T-helper 1 cell treated with Interleukin-12 subunit alpha and Interleukin-12 subunit beta and Interleukin-4 antibody, amounts not matched to agents 30 μg/mL and 1 μg/mL, for 36 hours (primary cell): ENCODE data around the gene MAGEA11.
"Not testable (repeated sequence)": the region's sequence is repeated elsewhere in the genome, so short reads cannot be mapped to it uniquely, and the experiment has no call there.

Experiments used
- H3K27ac Mint-ChIP-seq: one replicate; pipeline ENCODE4 v1.8.0; 2021; ENCODE audit warnings: mild to moderate bottlenecking, mixed read lengths
- H3K27me3 Mint-ChIP-seq: one replicate; pipeline ENCODE4 v1.8.0; 2021; ENCODE audit warnings: low read depth, mixed read lengths
- H3K36me3 Mint-ChIP-seq: one replicate; pipeline ENCODE4 v1.8.0; 2021; ENCODE audit warnings: low read depth, mixed read lengths
- H3K4me1 Mint-ChIP-seq: one replicate; pipeline ENCODE4 v1.8.0; 2021; ENCODE audit warnings: low read depth, mixed read lengths
- H3K4me3 Mint-ChIP-seq: one replicate; pipeline ENCODE4 v1.8.0; 2021; ENCODE audit warnings: mild to moderate bottlenecking, moderate library complexity, mixed read lengths
- H3K9me3 Mint-ChIP-seq: one replicate; pipeline ENCODE4 v1.8.0; 2021; ENCODE audit warnings: mixed read lengths

MAGEA11 gene

DNA sequence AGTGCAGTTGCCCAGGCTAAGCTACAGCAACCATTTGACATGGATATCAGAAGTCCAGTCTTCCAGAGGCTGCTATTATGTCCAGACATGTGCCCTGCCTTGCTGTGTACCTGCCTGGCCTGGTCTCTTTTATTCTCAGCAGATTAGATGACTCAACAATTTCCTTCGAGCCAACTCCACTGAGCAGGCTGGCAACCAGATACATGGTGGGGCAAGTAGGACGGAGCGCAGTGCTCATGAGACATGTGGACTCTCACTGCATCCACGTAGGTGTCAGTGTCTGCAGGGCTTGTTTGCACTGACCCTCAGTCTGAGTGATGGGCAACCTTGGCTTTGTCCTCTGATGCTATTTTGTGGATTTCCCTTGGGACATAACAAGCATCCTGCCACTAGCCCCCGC, 7.2 kb upstream of the MAGEA11 start:
- H3K27me3 Mint-ChIP-seq = no peaks in the 10 kb centered on the region
- H3K4me3 Mint-ChIP-seq = no peak overlapping the region
- H3K9me3 Mint-ChIP-seq = no peaks in the 10 kb centered on the region
- H3K36me3 Mint-ChIP-seq = no peaks in the 10 kb centered on the region
- no peaks in the 10 kb centered on the region for H3K4me1 Mint-ChIP-seq
- H3K27ac Mint-ChIP-seq = no peak overlapping the region

DNA sequence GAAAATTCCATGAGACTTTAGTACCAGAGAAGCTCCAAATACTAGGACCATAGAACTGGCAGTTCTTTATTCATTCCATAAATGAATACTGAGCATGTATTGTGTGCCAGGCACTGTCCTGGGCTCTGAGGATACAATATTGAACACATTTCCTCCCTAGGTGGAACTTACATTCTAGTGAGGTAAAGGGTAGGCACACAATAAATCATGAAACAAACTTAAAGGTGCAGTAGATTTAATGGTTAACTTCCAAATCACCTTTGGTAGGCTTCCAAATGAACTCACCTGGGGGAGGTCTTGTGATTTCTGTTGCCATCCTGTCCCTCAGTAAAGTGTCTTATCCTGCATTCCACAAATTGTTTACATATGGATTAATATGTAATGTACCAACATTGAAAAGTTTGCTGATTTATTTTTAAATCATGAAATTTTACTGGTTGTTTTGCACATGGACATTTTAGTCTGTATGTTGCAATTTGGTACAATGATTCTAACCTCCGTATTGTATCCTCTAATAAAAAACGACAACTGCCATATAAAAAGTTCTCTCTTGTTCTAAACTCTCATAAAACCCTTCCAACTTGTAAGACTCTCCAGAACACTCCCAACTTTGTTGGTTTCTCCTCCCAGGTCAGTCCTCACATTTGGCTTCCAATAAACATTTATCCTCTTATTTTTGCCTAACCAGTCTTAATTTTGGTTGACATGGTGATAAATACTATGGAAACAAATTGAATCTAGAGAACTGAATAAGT, 4.5 kb upstream of the MAGEA11 start:
- no peak overlapping the region for H3K4me3 Mint-ChIP-seq
- H3K9me3 Mint-ChIP-seq = no peaks in the 10 kb centered on the region
- no peaks in the 10 kb centered on the region for H3K36me3 Mint-ChIP-seq
- no peak overlapping the region for H3K27ac Mint-ChIP-seq
- H3K27me3 Mint-ChIP-seq = no peaks in the 10 kb centered on the region
- H3K4me1 Mint-ChIP-seq = no peaks in the 10 kb centered on the region

DNA sequence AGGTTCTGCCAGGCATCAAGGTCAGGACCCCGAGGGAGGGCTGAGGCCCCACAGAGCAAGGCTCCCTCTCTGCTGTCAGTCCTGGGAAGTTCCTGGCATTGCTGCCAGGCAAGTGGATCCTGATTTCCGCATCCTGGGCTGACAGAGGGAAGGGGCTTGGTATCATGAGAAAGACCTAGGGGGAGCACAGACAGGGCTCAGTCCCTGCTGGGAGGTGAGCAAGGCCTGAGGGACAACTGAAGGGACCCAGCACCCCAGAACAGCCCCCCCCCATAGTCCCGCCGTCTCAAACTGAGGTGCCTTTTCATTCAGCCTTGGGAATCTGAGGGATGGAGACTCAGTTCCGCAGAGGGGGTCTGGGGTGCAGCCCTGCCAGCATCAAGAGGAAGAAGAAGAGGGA, 971 bp downstream of the MAGEA11 start:
- Mint-ChIP-seq H3K4me1 (no peaks in the 10 kb centered on the region), H3K36me3 (no peaks in the 10 kb centered on the region), H3K27me3 (no peaks in the 10 kb centered on the region), H3K4me3 (no peak overlapping the region), H3K27ac (no peak overlapping the region), H3K9me3 (no peaks in the 10 kb centered on the region)

DNA sequence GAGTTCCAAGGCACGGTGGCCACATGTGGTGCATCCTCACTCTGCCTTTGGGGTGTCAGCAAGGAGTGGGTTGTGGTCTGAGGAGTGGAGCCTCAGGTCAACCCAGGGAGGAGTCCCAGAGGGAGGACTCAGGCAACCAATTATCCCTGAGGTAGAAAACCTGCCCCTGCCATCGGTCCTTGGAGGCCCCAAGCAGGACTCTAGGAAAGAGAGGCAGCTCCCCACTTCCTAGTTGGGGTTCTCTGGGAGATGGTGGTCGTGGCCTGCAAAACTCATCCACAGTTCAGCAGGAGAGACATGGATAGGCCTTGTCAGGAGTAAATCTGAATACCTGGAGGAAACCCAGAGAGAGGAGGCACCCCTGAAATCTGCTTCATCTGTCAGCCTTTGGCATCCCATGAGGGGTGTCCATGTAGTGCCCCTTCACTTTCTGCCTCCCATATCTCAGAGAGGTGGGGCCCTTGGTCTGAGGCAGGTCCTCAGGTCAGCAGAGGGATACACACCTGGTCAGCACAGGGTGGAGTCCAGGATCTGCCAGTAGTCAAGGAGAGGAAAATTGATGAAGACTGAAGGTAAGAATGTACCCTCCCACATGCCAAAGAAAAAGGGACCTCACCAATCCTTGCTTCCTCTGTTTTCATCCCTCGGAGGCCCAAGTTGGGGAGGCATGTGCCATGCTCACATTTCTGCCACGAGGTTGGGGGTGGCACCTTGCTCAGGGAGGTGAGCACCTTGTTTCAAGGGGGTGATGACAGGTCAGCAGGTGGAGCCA, 1.6 kb downstream of the MAGEA11 start:
- Mint-ChIP-seq H3K27ac (no peak overlapping the region), H3K4me1 (no peaks in the 10 kb centered on the region), H3K4me3 (no peak overlapping the region), H3K36me3 (no peaks in the 10 kb centered on the region), H3K9me3 (no peaks in the 10 kb centered on the region), H3K27me3 (no peaks in the 10 kb centered on the region)

DNA sequence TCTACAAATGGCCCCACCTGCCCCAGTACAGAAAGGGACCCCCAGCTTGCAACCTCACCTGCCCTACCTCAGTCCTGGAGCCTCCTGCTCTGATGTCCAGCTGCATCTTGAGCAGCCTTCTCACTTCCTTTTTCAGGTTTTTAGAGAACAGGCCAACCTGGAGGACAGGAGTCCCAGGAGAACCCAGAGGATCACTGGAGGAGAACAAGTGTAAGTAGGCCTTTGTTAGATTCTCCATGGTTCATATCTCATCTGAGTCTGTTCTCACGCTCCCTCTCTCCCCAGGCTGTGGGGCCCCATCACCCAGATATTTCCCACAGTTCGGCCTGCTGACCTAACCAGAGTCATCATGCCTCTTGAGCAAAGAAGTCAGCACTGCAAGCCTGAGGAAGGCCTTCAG, 3.6 kb downstream of the MAGEA11 start:
- Mint-ChIP-seq H3K4me3 (no peak overlapping the region), H3K36me3 (no peaks in the 10 kb centered on the region), H3K27me3 (no peaks in the 10 kb centered on the region), H3K4me1 (no peaks in the 10 kb centered on the region), H3K27ac (no peak overlapping the region), H3K9me3 (no peaks in the 10 kb centered on the region)

DNA sequence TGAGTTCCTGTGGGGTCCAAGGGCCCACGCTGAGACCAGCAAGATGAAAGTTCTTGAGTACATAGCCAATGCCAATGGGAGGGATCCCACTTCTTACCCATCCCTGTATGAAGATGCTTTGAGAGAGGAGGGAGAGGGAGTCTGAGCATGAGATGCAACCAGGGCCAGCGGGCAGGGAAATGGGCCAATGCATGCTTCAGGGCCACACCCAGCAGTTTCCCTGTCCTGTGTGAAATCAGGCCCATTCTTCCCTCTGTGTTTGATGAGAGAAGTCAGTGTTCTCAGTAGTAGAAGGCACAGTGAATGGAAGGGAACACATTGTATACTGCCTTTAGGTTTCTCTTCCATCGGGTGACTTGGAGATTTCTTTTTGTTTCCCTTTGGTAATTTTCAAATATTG, 4.8 kb downstream of the MAGEA11 start:
- Mint-ChIP-seq H3K4me3 (no peak overlapping the region), H3K27me3 (no peaks in the 10 kb centered on the region), H3K4me1 (no peaks in the 10 kb centered on the region), H3K9me3 (no peaks in the 10 kb centered on the region), H3K36me3 (no peaks in the 10 kb centered on the region), H3K27ac (no peak overlapping the region)

DNA sequence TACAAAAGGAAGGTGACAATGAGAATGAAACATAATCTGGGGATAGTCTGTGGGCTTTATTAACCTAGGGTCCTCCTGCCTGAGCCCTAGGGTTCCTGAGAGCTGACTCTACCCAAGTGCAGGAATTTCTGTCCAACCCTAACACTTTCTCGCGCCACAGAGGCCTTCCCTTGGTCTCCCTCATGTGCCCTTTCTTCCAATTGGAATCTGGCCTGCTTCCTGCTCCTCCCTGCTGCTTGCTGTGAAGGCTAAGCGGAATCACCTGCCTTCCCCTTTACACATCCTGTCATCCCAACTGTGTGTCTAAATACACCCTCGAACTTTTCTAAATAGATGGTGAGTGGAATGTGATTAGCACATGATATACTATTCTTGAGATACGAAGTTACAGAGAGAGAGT, 5.9 kb downstream of the MAGEA11 start:
- Mint-ChIP-seq H3K36me3 (no peaks in the 10 kb centered on the region), H3K27ac (no peak overlapping the region), H3K4me3 (no peak overlapping the region), H3K27me3 (no peaks in the 10 kb centered on the region), H3K9me3 (no peaks in the 10 kb centered on the region), H3K4me1 (no peaks in the 10 kb centered on the region)

DNA sequence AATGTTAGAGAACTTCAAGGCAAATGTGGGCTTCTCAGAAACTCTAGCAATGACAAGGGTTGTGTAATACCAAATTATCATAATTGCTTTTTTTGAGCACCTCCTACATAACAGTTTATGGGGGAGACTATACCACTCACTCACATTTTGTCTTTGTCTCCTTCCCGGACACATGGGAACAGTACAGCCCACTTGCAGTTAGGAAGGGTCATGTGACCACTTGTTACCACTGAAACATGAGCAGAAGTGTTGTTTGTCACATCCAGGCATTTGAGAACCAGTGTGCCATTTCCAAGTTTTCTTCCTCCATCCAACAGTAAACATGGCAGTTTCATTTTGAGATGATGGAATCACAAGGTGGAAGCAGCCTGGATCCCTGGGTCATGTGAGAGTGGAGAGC, 6.9 kb downstream of the MAGEA11 start:
- Mint-ChIP-seq H3K4me1 (no peaks in the 10 kb centered on the region), H3K4me3 (no peak overlapping the region), H3K36me3 (no peaks in the 10 kb centered on the region), H3K27ac (no peak overlapping the region), H3K9me3 (no peaks in the 10 kb centered on the region), H3K27me3 (no peaks in the 10 kb centered on the region)

DNA sequence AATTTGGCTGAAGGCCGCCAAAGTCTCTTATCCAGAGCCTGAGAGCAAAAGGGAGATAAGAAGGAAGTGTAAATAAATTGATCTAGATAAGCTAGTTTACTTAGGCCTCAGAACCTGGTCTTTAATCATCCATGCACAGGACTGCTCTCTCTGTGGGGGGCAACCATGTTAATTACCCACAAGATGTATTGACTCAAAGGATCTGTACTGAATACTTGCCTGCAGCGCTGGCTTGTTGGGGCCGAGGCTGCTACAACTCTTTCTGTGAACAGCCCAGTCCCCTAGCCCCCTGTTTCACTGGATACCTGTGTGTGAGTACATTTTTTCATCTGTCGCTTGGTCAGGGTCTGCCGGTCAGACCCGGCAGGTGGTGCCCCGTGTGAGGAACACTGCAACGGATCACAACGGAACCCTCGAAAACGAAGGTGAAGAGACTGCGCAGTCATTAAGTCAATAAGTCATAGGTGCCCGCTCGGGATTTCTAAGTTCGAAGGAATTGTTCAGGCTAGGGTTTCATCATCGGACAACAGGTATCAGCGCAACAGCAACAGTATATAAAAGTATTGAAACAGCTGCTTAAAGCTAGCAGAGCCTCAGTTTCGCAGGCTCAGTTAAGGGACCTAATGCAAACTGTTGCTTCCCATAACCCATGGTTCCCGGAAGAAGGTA, 8.3 kb downstream of the MAGEA11 start:
- Mint-ChIP-seq H3K27ac (no peak overlapping the region), H3K27me3 (no peaks in the 10 kb centered on the region), H3K4me3 (no peak overlapping the region), H3K4me1 (no peaks in the 10 kb centered on the region), H3K36me3 (no peaks in the 10 kb centered on the region), H3K9me3 (no peaks in the 10 kb centered on the region)

DNA sequence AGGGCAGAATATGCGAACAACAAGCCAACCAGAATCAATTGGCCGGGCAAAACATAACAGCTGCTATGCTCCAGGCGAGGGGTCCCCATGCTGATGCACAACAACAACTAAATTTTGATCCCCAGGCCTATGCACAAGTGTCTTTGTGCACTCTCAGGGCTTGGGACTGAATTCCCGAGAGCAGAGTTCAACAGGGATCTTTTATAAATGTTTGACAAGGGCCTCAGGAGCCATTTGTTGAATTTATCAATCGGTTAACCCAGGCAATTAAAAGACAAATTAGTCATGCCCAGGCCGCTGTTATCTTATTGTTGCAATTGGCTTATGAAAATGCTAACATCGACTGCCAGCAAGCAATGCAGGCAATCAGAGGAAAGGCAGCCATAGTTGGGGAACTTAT, 9.4 kb downstream of the MAGEA11 start:
- H3K9me3 Mint-ChIP-seq, H3K27me3 Mint-ChIP-seq, H3K27ac Mint-ChIP-seq, H3K36me3 Mint-ChIP-seq, H3K4me3 Mint-ChIP-seq, H3K4me1 Mint-ChIP-seq: not testable (repeated sequence)

DNA sequence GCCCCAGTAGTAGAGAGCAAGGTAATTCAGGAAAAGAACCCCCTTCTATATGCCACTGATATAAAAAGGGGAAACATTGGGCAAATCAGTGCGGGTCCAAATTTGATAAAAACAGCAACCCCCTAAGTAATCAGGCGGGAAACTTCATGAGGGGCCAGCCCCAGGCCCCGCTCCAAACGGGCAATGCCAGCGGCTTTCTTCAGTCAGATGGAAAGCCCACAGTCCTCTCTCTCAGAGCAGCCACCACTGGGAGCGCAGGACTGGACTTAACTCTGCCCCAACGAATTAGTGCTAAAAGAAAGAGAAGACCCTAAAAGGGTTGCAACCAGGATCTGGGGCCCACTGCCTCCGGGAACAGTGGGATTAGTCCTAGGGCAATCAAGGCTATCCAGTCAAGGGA, 9.9 kb downstream of the MAGEA11 start:
- Mint-ChIP-seq H3K9me3 (no peaks in the 10 kb centered on the region), H3K4me3 (no peak overlapping the region), H3K27ac (no peak overlapping the region), H3K36me3 (no peaks in the 10 kb centered on the region), H3K4me1 (no peaks in the 10 kb centered on the region), H3K27me3 (no peaks in the 10 kb centered on the region)

DNA sequence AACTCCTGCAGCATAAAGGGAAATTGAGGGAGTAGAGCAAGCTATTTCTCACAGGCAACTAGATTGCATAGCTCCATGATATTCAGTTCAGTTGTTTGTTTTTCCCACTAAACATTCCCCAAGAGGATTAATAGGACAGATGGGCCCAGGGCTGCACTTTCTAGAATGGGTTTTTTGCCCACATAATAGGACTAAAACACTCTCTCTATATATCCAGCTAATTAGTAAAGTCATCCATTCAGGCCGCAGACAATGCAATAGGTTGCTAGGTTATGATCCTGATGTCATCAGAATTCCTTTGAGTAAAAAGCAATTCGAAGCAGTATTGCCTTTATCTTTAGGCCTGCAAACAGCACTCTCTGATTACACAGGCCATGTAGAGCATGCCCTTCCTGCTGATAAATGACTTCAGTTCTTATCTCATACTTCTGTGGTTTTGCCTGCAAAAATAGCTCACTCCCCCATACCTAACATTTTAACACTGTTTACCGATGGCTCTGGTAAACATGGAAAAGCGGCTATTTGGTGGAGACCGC, 11.8 kb downstream of the MAGEA11 start:
- not testable (repeated sequence) for H3K27ac Mint-ChIP-seq, H3K9me3 Mint-ChIP-seq, H3K4me3 Mint-ChIP-seq, H3K4me1 Mint-ChIP-seq, H3K27me3 Mint-ChIP-seq, H3K36me3 Mint-ChIP-seq

DNA sequence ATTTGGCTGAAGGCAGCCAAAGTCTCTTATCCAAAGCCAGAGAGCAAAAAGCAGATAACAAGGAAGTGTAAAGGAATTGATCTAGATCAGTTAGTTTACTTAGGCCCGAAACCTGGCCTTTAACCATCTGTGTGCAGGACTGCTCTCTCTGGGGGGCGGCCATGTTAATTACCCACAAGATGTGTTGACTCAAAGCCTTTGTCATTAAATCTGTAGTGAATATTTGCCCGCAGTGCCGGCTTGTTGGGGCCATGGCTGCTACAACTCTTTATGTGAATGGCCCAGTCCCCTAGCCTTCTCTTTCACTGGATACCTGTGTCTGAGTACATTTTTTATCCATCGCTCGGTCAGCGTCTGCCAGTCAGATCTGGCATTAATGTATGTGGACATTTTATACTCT, 15.4 kb downstream of the MAGEA11 start:
- H3K4me1 Mint-ChIP-seq, H3K4me3 Mint-ChIP-seq, H3K27me3 Mint-ChIP-seq, H3K36me3 Mint-ChIP-seq, H3K27ac Mint-ChIP-seq, H3K9me3 Mint-ChIP-seq: not testable (repeated sequence)

DNA sequence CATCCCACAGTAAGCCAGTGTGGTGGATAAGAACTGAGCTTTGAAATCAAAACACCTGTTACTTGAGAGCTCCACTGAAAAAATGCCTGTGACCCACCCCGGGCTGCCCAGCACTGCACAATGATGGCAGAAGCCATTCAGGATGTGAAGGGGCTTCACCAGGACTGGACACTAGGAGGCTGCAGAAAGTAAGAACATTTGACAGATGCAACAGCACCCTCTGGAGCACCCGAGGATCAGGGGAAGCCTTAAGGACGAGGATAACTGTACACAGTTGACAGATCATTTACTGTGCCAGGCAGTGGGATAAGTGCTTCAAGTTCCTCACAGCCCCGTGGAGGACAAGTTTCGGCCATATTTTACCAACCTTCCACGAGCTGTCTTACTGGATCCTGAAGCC, 30.4 kb downstream of the MAGEA11 start:
- not testable (repeated sequence) for H3K9me3 Mint-ChIP-seq, H3K27ac Mint-ChIP-seq

DNA sequence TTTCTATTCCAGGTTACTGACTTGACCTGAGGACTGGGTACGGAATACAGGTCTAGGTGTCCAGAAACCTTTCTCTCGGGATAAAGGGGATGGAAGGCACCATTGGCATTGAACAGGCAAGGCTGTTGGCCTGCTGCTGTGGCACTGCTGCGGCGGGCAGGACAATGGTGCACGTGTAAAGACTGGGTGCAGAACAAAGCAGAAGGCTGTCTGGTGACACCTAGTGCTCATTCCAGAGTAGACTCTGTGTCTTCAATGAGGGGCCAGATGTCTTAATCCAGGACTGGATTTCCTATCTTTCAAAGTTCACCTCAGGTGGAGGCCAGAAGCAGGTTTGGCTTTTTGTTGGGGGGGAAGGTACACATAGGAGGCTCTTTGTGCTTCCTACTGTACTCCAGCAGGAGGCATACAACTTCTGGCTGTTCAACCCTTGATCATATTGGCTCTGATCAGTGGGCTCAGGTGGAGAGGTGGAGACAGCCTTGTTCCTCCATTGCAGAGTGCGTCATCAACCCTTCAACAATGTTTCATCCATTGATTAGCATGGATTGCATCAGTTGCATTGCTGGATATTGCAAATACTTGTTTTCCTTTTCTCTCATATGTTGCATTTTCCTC, 34.6 kb downstream of the MAGEA11 start:
- H3K27me3 Mint-ChIP-seq, H3K4me3 Mint-ChIP-seq, H3K36me3 Mint-ChIP-seq, H3K9me3 Mint-ChIP-seq, H3K4me1 Mint-ChIP-seq, H3K27ac Mint-ChIP-seq: not testable (repeated sequence)

More for the DNA sequence above, 30.4 kb downstream of the MAGEA11 start:
- not testable (repeated sequence) for H3K4me1 Mint-ChIP-seq, H3K4me3 Mint-ChIP-seq, H3K27me3 Mint-ChIP-seq, H3K36me3 Mint-ChIP-seq
